H9 (cell line): ENCODE results near the gene ITK. TPM values are rescaled to one million over a fixed set of nuclear protein-coding genes. Genes with fewer than 3 reads are reported as not detected.

Experiments used
- DNase-seq: peaks from one replicate; pipeline ENCODE4 v3.0.0-alpha.2; 2017
- H2AFZ ChIP-seq: one replicate; pipeline ENCODE4 v1.6.1; 2013; ENCODE audit warnings: mild to moderate bottlenecking, low read length, control low read depth, moderate library complexity
- H2AK5ac ChIP-seq: 2 replicates; pipeline ENCODE4 v1.6.1; 2013; ENCODE audit warnings: low read length, control low read depth, mixed read lengths; ENCODE audit not compliant: insufficient read length
- H2BK120ac ChIP-seq: one replicate; pipeline ENCODE4 v1.6.1; 2013; ENCODE audit warnings: low read depth, mild to moderate bottlenecking, low read length, control low read depth, inconsistent platforms; ENCODE audit not compliant: poor library complexity, severe bottlenecking
- H2BK12ac ChIP-seq: 2 replicates; pipeline ENCODE4 v1.6.1; 2013; ENCODE audit warnings: low read length, control low read depth, mixed read lengths, low read depth; ENCODE audit not compliant: insufficient read length
- H2BK15ac ChIP-seq: 2 replicates; pipeline ENCODE4 v1.6.1; 2013; ENCODE audit warnings: low read depth, low read length, control low read depth
- H2BK20ac ChIP-seq: one replicate; pipeline ENCODE4 v1.6.1; 2013; ENCODE audit warnings: low read depth, mild to moderate bottlenecking, low read length, control low read depth, inconsistent platforms; ENCODE audit not compliant: poor library complexity, severe bottlenecking
- H2BK5ac ChIP-seq: 2 replicates; pipeline ENCODE4 v1.6.1; 2013; ENCODE audit warnings: low read length, control low read depth, mixed read lengths; ENCODE audit not compliant: insufficient read length
- H3K14ac ChIP-seq: 2 replicates; pipeline ENCODE4 v1.6.1; 2013; ENCODE audit warnings: low read length, control low read depth; ENCODE audit not compliant: insufficient read depth
- H3K18ac ChIP-seq: 2 replicates; pipeline ENCODE4 v1.6.1; 2013; ENCODE audit warnings: low read depth, mild to moderate bottlenecking, mixed read lengths, low read length, control low read depth; ENCODE audit not compliant: insufficient read length
- H3K23ac ChIP-seq: 2 replicates; pipeline ENCODE4 v1.6.1; 2013; ENCODE audit warnings: low read length, control low read depth, mixed read lengths, low read depth; ENCODE audit not compliant: insufficient read length
- H3K23me2 ChIP-seq: 2 replicates; pipeline ENCODE4 v1.6.1; 2013; ENCODE audit warnings: low read depth, mild to moderate bottlenecking, mixed read lengths, low read length, control low read depth; ENCODE audit not compliant: insufficient read length, poor library complexity, severe bottlenecking
- H3K27ac ChIP-seq: 2 replicates; pipeline ENCODE4 v1.5.1; 2013; ENCODE audit warnings: low read length, control low read depth, mixed read lengths, low read depth; ENCODE audit not compliant: insufficient read length
- H3K27me3 ChIP-seq: 2 replicates; pipeline ENCODE4 v1.6.1; 2013; ENCODE audit warnings: low read length, control low read depth, inconsistent platforms; ENCODE audit not compliant: insufficient read depth
- H3K4ac ChIP-seq: 2 replicates; pipeline ENCODE4 v1.6.1; 2013; ENCODE audit warnings: low read depth, mild to moderate bottlenecking, control low read depth, inconsistent platforms, low read length, moderate library complexity
- H3K4me1 ChIP-seq: 2 replicates; pipeline ENCODE4 v1.6.1; 2013; ENCODE audit warnings: low read length, control low read depth, inconsistent platforms; ENCODE audit not compliant: insufficient read depth
- H3K4me2 ChIP-seq: 2 replicates; pipeline ENCODE4 v1.6.1; 2013; ENCODE audit warnings: low read length, control low read depth, mixed read lengths; ENCODE audit not compliant: insufficient read length, insufficient read depth
- H3K56ac ChIP-seq: 2 replicates; pipeline ENCODE4 v1.6.1; 2013; ENCODE audit warnings: low read depth, mild to moderate bottlenecking, mixed read lengths, low read length, control low read depth; ENCODE audit not compliant: insufficient read length
- H3K79me1 ChIP-seq: 2 replicates; pipeline ENCODE4 v1.6.1; 2013; ENCODE audit warnings: low read depth, mild to moderate bottlenecking, moderate library complexity, low read length, control low read depth, inconsistent platforms; ENCODE audit not compliant: insufficient read depth, poor library complexity, severe bottlenecking
- H3K79me2 ChIP-seq: 2 replicates; pipeline ENCODE4 v1.6.1; 2013; ENCODE audit warnings: low read length, control low read depth, inconsistent platforms; ENCODE audit not compliant: insufficient read depth
- H3K9ac ChIP-seq: 2 replicates; pipeline ENCODE4 v1.6.1; 2013; ENCODE audit warnings: low read length, control low read depth, mixed read lengths; ENCODE audit not compliant: insufficient read length; ENCODE audit errors: extremely low read depth
- H3K9me3 ChIP-seq: one replicate; pipeline ENCODE4 v1.6.1; 2013; ENCODE audit warnings: low read depth, low read length, inconsistent platforms; ENCODE audit not compliant: control insufficient read depth
- H3T11ph ChIP-seq: one replicate; pipeline ENCODE4 v1.6.1; 2013; ENCODE audit warnings: mild to moderate bottlenecking, low read length, control low read depth, inconsistent platforms
- H4K20me1 ChIP-seq: one replicate; pipeline ENCODE4 v1.6.1; 2013; ENCODE audit not compliant: control insufficient read depth, insufficient read length, insufficient read depth
- H4K5ac ChIP-seq: 2 replicates; pipeline ENCODE4 v1.6.1; 2013; ENCODE audit warnings: low read depth, mild to moderate bottlenecking, mixed read lengths, low read length, control low read depth; ENCODE audit not compliant: insufficient read length
- H4K8ac ChIP-seq: replicated peaks from 2 replicates; pipeline ENCODE4 v1.6.1; 2013; ENCODE audit warnings: low read length, control low read depth, mixed read lengths, low read depth; ENCODE audit not compliant: insufficient read length
- H4K91ac ChIP-seq: 2 replicates; pipeline ENCODE4 v1.6.1; 2013; ENCODE audit warnings: low read depth, mild to moderate bottlenecking, moderate library complexity, mixed read lengths, low read length, control low read depth; ENCODE audit not compliant: insufficient read length
- H3K27ac Mint-ChIP-seq, 3 experiments: 2 replicates in 2 of 3; 3 replicates in 1 of 3; pipeline ENCODE4 v1.8.0; 2020 to 2021; ENCODE audit warnings: mixed read lengths in 3 of 3, mild to moderate bottlenecking in 1 of 3, moderate library complexity in 1 of 3
- H3K27me3 Mint-ChIP-seq: 2 replicates; pipeline ENCODE4 v1.8.0; 2021; ENCODE audit warnings: low read depth, mild to moderate bottlenecking, moderate library complexity, mixed read lengths
- H3K36me3 Mint-ChIP-seq, 3 experiments: 2 replicates in 2 of 3; 3 replicates in 1 of 3; pipeline ENCODE4 v1.8.0; 2020 to 2021; ENCODE audit warnings: low read depth in 3 of 3, mixed read lengths in 3 of 3; ENCODE audit not compliant: insufficient read depth in 1 of 3
- H3K4me1 Mint-ChIP-seq, 2 experiments: 2 replicates each; pipeline ENCODE4 v1.8.0; 2020; ENCODE audit warnings: mixed read lengths in 2 of 2
- H3K4me3 Mint-ChIP-seq, 2 experiments: 2 replicates in 1 of 2; 3 replicates in 1 of 2; pipeline ENCODE4 v1.8.0; 2020 to 2021; ENCODE audit warnings: mild to moderate bottlenecking in 2 of 2, mixed read lengths in 2 of 2, moderate library complexity in 1 of 2
- H3K9me3 Mint-ChIP-seq, 2 experiments: 2 replicates in 1 of 2; 3 replicates in 1 of 2; pipeline ENCODE4 v1.8.0; 2020; ENCODE audit warnings: mild to moderate bottlenecking in 2 of 2, mixed read lengths in 2 of 2, moderate library complexity in 1 of 2
- WGBS: extraction: QIAGEN DNeasy Blood & Tissue Kit; methylation state at CpG from one replicate; pipeline ENCODE4 v1.1.7; 2013; ENCODE audit warnings: missing lambda C conversion rate, low lambda C conversion rate, mixed read lengths; ENCODE audit not compliant: insufficient read length; ENCODE audit errors: extremely low coverage; 5-methylcytosine and 5-hydroxymethylcytosine counted together
- total RNA-seq: library from RNA; stranded (reverse); gene quantifications from 2 replicates; pipeline ENCODE4 v1.2.1, GENCODE V29; 2021
- TF ChIP-seq, protein P1 (sequence below): fragments of 200-600 bp; sonication (generic); conservative IDR thresholded peaks from 3 replicates; pipeline ENCODE4 v1.8.0; 2021; ENCODE audit warnings: antibody characterized with exemption, mild to moderate bottlenecking

Gene ITK
- total RNA-seq, 1 experiment from 2014 or later = 0.22 TPM

DNA sequence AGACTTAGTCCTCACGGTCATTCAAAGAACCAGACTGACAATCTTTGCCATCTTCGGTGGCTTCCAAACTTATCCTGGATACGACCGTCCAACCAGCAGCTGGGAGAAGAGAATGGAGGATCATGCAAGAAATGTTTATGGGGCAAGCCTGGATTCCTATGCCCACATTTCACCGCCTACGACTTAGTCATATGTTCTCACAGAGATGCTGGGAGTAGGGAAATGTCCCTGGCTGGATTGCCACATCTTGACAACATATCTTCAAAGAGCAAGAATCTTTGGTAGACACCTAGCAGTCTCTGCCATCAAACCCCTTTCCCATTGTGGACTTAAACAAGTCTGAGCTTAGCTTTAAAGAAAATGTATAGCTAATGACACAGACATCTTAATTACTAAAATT, 42.9 kb upstream of the ITK start:
- peaks cover 5% of the 10 kb centered on the region for H3K79me1 ChIP-seq
- no peaks in the 10 kb centered on the region for H3K4me1 ChIP-seq
- no peak overlapping the region for H2BK15ac ChIP-seq
- no peak overlapping the region for H4K91ac ChIP-seq
- no peaks in the 10 kb centered on the region for H3K9me3 Mint-ChIP-seq
- H3K27ac ChIP-seq = no peak overlapping the region
- H3K9ac ChIP-seq = no peak overlapping the region
- no peak overlapping the region for H4K8ac ChIP-seq
- no peaks in the 10 kb centered on the region for H4K20me1 ChIP-seq
- H2BK5ac ChIP-seq = no peak overlapping the region
- TF ChIP-seq, protein P1, sequence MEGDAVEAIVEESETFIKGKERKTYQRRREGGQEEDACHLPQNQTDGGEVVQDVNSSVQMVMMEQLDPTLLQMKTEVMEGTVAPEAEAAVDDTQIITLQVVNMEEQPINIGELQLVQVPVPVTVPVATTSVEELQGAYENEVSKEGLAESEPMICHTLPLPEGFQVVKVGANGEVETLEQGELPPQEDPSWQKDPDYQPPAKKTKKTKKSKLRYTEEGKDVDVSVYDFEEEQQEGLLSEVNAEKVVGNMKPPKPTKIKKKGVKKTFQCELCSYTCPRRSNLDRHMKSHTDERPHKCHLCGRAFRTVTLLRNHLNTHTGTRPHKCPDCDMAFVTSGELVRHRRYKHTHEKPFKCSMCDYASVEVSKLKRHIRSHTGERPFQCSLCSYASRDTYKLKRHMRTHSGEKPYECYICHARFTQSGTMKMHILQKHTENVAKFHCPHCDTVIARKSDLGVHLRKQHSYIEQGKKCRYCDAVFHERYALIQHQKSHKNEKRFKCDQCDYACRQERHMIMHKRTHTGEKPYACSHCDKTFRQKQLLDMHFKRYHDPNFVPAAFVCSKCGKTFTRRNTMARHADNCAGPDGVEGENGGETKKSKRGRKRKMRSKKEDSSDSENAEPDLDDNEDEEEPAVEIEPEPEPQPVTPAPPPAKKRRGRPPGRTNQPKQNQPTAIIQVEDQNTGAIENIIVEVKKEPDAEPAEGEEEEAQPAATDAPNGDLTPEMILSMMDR = no peak
- H3K9me3 ChIP-seq = no peaks in the 10 kb centered on the region
- no peaks in the 10 kb centered on the region for H3K79me2 ChIP-seq
- no peak for DNase-seq
- H3K4me3 Mint-ChIP-seq = no peak overlapping the region
- no peaks in the 10 kb centered on the region for H3K27me3 Mint-ChIP-seq
- H3K4ac ChIP-seq = no peak overlapping the region
- H3K27me3 ChIP-seq = no peaks in the 10 kb centered on the region
- H2AFZ ChIP-seq = no peak overlapping the region
- no peak overlapping the region for H3K14ac ChIP-seq
- H3K4me2 ChIP-seq = no peak overlapping the region
- H2BK120ac ChIP-seq = no peak overlapping the region
- no peak overlapping the region for H3K18ac ChIP-seq
- H3K23me2 ChIP-seq = no peaks in the 10 kb centered on the region
- H3K36me3 Mint-ChIP-seq = peaks cover 8 to 34% (median 29%) of the 10 kb centered on the region in 3 experiments; a peak in 6 of 7 replicates
- H3K23ac ChIP-seq = no peak overlapping the region
- H4K5ac ChIP-seq = no peak overlapping the region
- 0 out of 7 replicates have a peak overlapping the region, but pooled peaks of 1 of the 3 experiments have one; percentile 42 for H3K27ac Mint-ChIP-seq
- no CpG with 5 or more reads among the region's 6 CpGs for WGBS
- no peak overlapping the region for H2BK20ac ChIP-seq
- no peak overlapping the region for H3T11ph ChIP-seq
- H3K56ac ChIP-seq = no peak overlapping the region
- H3K4me1 Mint-ChIP-seq = peaks cover 4 to 9% of the 10 kb centered on the region in 2 experiments
- H2BK12ac ChIP-seq = no peak overlapping the region
- no peak overlapping the region for H2AK5ac ChIP-seq
